HCT116 (cell line): ENCODE results near the gene SLC25A51.

Source experiments
- EZH2phosphoT487 ChIP-seq: fragments of 200-600 bp; IDR thresholded peaks from 2 replicates; pipeline ENCODE4 v1.6.1; 2018; ENCODE audit warnings: antibody characterized with exemption, borderline replicate concordance
- POLR2A ChIP-seq: IDR thresholded peaks from 2 replicates; pipeline ENCODE4 v1.7.0; 2011; ENCODE audit warnings: borderline replicate concordance; ENCODE audit not compliant: insufficient read depth, insufficient read length; ENCODE audit errors: extremely low read depth
- POLR2AphosphoS5 ChIP-seq: IDR thresholded peaks from 2 replicates; pipeline ENCODE4 v1.6.1; 2011; ENCODE audit warnings: mild to moderate bottlenecking, low read depth, low read length, moderate library complexity
- RAD21 ChIP-seq: IDR thresholded peaks from 2 replicates; pipeline ENCODE4 v1.6.1; 2012; ENCODE audit warnings: low read depth, mild to moderate bottlenecking
- SP1 ChIP-seq: IDR thresholded peaks from 2 replicates; pipeline ENCODE4 v1.6.1; 2012; ENCODE audit warnings: low read depth
- YY1 ChIP-seq: IDR thresholded peaks from 2 replicates; pipeline ENCODE4 v1.6.1; 2011; ENCODE audit warnings: low read length, low read depth, moderate library complexity, mild to moderate bottlenecking; ENCODE audit not compliant: insufficient replicate concordance; ENCODE audit errors: extremely low read depth
- TF ChIP-seq, protein P1 (sequence below), 3 experiments: fragments of 200-600 bp in 1 of 3; sonication (generic) in 1 of 3; IDR thresholded peaks in 2 of 3; conservative IDR thresholded peaks in 1 of 3; 2 replicates each; pipeline ENCODE4 v1.5.1; 2012 to 2017; ENCODE audit warnings: low read depth in 2 of 3, low read length in 2 of 3, antibody characterized with exemption in 1 of 3, borderline replicate concordance in 1 of 3, control low read depth in 1 of 3, mild to moderate bottlenecking in 1 of 3, mixed read lengths in 1 of 3, mixed run types in 1 of 3, moderate library complexity in 1 of 3; ENCODE audit not compliant: insufficient read depth in 1 of 3
- TF ChIP-seq, protein P2 (sequence below): IDR thresholded peaks from 2 replicates; pipeline ENCODE4 v1.6.1; 2012
- TF ChIP-seq, protein P3 (sequence below): IDR thresholded peaks from 2 replicates; pipeline ENCODE4 v1.6.1; 2012; ENCODE audit warnings: low read depth

DNA sequence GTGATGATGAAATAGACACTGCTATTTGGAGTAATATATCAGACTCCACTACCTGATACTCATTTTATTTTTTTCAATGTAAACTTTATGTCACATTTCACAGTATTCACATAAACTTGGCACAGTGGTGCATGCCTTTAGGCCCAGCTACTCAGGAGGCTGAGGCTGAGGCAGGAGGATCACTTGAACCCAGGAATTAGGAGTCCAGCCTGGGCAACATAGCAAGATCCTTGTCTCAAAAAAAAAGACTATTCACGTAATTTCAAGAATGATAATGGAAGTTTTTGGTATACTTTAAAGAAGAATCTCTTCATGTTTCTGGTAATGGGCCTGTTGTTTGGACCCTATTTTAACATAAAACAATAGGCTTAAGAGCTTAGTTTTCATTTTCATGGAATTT is 47.4 kb downstream of the SLC25A51 start:
- TF ChIP-seq, protein P1, sequence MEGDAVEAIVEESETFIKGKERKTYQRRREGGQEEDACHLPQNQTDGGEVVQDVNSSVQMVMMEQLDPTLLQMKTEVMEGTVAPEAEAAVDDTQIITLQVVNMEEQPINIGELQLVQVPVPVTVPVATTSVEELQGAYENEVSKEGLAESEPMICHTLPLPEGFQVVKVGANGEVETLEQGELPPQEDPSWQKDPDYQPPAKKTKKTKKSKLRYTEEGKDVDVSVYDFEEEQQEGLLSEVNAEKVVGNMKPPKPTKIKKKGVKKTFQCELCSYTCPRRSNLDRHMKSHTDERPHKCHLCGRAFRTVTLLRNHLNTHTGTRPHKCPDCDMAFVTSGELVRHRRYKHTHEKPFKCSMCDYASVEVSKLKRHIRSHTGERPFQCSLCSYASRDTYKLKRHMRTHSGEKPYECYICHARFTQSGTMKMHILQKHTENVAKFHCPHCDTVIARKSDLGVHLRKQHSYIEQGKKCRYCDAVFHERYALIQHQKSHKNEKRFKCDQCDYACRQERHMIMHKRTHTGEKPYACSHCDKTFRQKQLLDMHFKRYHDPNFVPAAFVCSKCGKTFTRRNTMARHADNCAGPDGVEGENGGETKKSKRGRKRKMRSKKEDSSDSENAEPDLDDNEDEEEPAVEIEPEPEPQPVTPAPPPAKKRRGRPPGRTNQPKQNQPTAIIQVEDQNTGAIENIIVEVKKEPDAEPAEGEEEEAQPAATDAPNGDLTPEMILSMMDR (IDR thresholded peaks at IDR 0.05 in 2 of 3, conservative IDR thresholded peaks at IDR 0.05 in 1 of 3; ENCODE audit: borderline replicate concordance in 1 of 3, insufficient read depth in 1 of 3, low read depth in 2 of 3, low read length in 2 of 3) = no peak
- TF ChIP-seq EZH2phosphoT487 (no peak), POLR2A (no peak), POLR2AphosphoS5 (no peak), RAD21 (no peak), SP1 (no peak), YY1 (no peak)
- TF ChIP-seq, protein P2, sequence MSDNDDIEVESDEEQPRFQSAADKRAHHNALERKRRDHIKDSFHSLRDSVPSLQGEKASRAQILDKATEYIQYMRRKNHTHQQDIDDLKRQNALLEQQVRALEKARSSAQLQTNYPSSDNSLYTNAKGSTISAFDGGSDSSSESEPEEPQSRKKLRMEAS = no peak
- TF ChIP-seq, protein P3, sequence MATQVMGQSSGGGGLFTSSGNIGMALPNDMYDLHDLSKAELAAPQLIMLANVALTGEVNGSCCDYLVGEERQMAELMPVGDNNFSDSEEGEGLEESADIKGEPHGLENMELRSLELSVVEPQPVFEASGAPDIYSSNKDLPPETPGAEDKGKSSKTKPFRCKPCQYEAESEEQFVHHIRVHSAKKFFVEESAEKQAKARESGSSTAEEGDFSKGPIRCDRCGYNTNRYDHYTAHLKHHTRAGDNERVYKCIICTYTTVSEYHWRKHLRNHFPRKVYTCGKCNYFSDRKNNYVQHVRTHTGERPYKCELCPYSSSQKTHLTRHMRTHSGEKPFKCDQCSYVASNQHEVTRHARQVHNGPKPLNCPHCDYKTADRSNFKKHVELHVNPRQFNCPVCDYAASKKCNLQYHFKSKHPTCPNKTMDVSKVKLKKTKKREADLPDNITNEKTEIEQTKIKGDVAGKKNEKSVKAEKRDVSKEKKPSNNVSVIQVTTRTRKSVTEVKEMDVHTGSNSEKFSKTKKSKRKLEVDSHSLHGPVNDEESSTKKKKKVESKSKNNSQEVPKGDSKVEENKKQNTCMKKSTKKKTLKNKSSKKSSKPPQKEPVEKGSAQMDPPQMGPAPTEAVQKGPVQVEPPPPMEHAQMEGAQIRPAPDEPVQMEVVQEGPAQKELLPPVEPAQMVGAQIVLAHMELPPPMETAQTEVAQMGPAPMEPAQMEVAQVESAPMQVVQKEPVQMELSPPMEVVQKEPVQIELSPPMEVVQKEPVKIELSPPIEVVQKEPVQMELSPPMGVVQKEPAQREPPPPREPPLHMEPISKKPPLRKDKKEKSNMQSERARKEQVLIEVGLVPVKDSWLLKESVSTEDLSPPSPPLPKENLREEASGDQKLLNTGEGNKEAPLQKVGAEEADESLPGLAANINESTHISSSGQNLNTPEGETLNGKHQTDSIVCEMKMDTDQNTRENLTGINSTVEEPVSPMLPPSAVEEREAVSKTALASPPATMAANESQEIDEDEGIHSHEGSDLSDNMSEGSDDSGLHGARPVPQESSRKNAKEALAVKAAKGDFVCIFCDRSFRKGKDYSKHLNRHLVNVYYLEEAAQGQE = no peak
